Measurements from ENCODE around the gene AUTS2. TPM values are rescaled to one million over a fixed set of nuclear protein-coding genes. Genes with fewer than 3 reads are reported as not detected.

AUTS2 gene
- total RNA-seq, result 5.8 and 8.7 TPM in 2 replicates

GRCh38 chr7:69598081-69598486, at the start of gene AUTS2:
Gene AUTS2, plus strand, starts transcription at chr7:69598475. Its CDS starts 1,179 bp downstream, at chr7:69599654.

